ENCODE measurements around the gene LIN9.

- TF ChIP-seq, protein P1, sequence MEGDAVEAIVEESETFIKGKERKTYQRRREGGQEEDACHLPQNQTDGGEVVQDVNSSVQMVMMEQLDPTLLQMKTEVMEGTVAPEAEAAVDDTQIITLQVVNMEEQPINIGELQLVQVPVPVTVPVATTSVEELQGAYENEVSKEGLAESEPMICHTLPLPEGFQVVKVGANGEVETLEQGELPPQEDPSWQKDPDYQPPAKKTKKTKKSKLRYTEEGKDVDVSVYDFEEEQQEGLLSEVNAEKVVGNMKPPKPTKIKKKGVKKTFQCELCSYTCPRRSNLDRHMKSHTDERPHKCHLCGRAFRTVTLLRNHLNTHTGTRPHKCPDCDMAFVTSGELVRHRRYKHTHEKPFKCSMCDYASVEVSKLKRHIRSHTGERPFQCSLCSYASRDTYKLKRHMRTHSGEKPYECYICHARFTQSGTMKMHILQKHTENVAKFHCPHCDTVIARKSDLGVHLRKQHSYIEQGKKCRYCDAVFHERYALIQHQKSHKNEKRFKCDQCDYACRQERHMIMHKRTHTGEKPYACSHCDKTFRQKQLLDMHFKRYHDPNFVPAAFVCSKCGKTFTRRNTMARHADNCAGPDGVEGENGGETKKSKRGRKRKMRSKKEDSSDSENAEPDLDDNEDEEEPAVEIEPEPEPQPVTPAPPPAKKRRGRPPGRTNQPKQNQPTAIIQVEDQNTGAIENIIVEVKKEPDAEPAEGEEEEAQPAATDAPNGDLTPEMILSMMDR (IDR thresholded peaks at IDR 0.05): no peak
- TF ChIP-seq POLR2A (IDR thresholded peaks at IDR 0.05) (no peak), EP300 (IDR thresholded peaks at IDR 0.05; ENCODE audit: low read depth) (no peak)
These were observed 15.5 kb upstream of the LIN9 start for GRCh38 chr1:226324479-226324878.
